HCT116 (cell line): ENCODE data around the gene GPC5.

ENCODE experiments used
- CBX3 ChIP-seq: IDR thresholded peaks from 2 replicates; pipeline ENCODE4 v1.6.1; 2012; ENCODE audit warnings: low read depth
- CEBPB ChIP-seq: IDR thresholded peaks from 2 replicates; pipeline ENCODE4 v1.6.1; 2012; ENCODE audit warnings: low read depth
- EZH2 ChIP-seq: fragments of 200-600 bp; sonication (generic); IDR thresholded peaks from 2 replicates; pipeline ENCODE4 v1.6.1; 2017; ENCODE audit warnings: antibody characterized with exemption, mixed run types
- EZH2phosphoT487 ChIP-seq: fragments of 200-600 bp; IDR thresholded peaks from 2 replicates; pipeline ENCODE4 v1.6.1; 2018; ENCODE audit warnings: antibody characterized with exemption, borderline replicate concordance
- POLR2A ChIP-seq: IDR thresholded peaks from 2 replicates; pipeline ENCODE4 v1.7.0; 2011; ENCODE audit warnings: borderline replicate concordance; ENCODE audit not compliant: insufficient read depth, insufficient read length; ENCODE audit errors: extremely low read depth
- POLR2AphosphoS5 ChIP-seq: IDR thresholded peaks from 2 replicates; pipeline ENCODE4 v1.6.1; 2011; ENCODE audit warnings: mild to moderate bottlenecking, low read depth, low read length, moderate library complexity
- RAD21 ChIP-seq: IDR thresholded peaks from 2 replicates; pipeline ENCODE4 v1.6.1; 2012; ENCODE audit warnings: low read depth, mild to moderate bottlenecking
- SIN3A ChIP-seq: IDR thresholded peaks from 2 replicates; pipeline ENCODE4 v1.6.1; 2012; ENCODE audit warnings: low read depth
- SP1 ChIP-seq: IDR thresholded peaks from 2 replicates; pipeline ENCODE4 v1.6.1; 2012; ENCODE audit warnings: low read depth
- SRF ChIP-seq: IDR thresholded peaks from 2 replicates; pipeline ENCODE4 v1.6.1; 2012; ENCODE audit warnings: low read depth
- YY1 ChIP-seq: IDR thresholded peaks from 2 replicates; pipeline ENCODE4 v1.6.1; 2011; ENCODE audit warnings: low read length, low read depth, moderate library complexity, mild to moderate bottlenecking; ENCODE audit not compliant: insufficient replicate concordance; ENCODE audit errors: extremely low read depth
- ZFX ChIP-seq: fragments of 450-650 bp; IDR thresholded peaks from 2 replicates; pipeline ENCODE4 v1.6.1; 2017
- TF ChIP-seq, protein P1 (sequence below), 3 experiments: fragments of 200-600 bp in 1 of 3; sonication (generic) in 1 of 3; IDR thresholded peaks in 2 of 3; conservative IDR thresholded peaks in 1 of 3; 2 replicates each; pipeline ENCODE4 v1.5.1; 2012 to 2017; ENCODE audit warnings: low read depth in 2 of 3, low read length in 2 of 3, antibody characterized with exemption in 1 of 3, borderline replicate concordance in 1 of 3, control low read depth in 1 of 3, mild to moderate bottlenecking in 1 of 3, mixed read lengths in 1 of 3, mixed run types in 1 of 3, moderate library complexity in 1 of 3; ENCODE audit not compliant: insufficient read depth in 1 of 3
- TF ChIP-seq, protein P2 (sequence below): IDR thresholded peaks from 2 replicates; pipeline ENCODE4 v1.6.1; 2012; ENCODE audit warnings: low read depth

DNA sequence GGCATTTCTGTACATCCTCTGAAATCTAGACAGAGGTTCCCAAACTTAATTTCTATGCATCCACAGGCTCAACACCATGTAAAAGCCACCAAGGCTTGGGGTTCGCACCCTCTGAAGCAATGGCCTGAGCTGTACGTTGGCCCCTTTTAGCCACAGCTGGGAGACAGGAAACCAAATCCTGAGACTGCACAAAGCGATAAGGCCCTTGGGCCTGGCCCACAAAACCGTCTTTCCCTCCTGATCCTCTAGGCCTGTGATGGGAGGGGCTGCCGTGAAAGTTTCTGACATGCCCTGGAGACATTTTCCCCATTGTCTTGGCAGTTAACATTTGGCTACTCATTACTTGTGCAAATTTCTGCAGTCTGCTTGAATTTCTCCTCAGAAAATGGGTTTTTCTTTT, 766.4 kb downstream of the GPC5 start:
- TF ChIP-seq YY1, result no peak
- TF ChIP-seq SIN3A, result no peak
- no peak for TF ChIP-seq EZH2phosphoT487
- TF ChIP-seq, protein P1, sequence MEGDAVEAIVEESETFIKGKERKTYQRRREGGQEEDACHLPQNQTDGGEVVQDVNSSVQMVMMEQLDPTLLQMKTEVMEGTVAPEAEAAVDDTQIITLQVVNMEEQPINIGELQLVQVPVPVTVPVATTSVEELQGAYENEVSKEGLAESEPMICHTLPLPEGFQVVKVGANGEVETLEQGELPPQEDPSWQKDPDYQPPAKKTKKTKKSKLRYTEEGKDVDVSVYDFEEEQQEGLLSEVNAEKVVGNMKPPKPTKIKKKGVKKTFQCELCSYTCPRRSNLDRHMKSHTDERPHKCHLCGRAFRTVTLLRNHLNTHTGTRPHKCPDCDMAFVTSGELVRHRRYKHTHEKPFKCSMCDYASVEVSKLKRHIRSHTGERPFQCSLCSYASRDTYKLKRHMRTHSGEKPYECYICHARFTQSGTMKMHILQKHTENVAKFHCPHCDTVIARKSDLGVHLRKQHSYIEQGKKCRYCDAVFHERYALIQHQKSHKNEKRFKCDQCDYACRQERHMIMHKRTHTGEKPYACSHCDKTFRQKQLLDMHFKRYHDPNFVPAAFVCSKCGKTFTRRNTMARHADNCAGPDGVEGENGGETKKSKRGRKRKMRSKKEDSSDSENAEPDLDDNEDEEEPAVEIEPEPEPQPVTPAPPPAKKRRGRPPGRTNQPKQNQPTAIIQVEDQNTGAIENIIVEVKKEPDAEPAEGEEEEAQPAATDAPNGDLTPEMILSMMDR (IDR thresholded peaks at IDR 0.05 in 2 of 3, conservative IDR thresholded peaks at IDR 0.05 in 1 of 3; ENCODE audit: borderline replicate concordance in 1 of 3, insufficient read depth in 1 of 3, low read depth in 2 of 3, low read length in 2 of 3), result no peak
- TF ChIP-seq POLR2A, result no peak
- TF ChIP-seq ZFX, result no peak
- TF ChIP-seq EZH2, result no peak
- no peak for TF ChIP-seq CEBPB
- TF ChIP-seq SRF, result no peak
- no peak for TF ChIP-seq RAD21
- TF ChIP-seq SP1, result no peak
- TF ChIP-seq, protein P2, sequence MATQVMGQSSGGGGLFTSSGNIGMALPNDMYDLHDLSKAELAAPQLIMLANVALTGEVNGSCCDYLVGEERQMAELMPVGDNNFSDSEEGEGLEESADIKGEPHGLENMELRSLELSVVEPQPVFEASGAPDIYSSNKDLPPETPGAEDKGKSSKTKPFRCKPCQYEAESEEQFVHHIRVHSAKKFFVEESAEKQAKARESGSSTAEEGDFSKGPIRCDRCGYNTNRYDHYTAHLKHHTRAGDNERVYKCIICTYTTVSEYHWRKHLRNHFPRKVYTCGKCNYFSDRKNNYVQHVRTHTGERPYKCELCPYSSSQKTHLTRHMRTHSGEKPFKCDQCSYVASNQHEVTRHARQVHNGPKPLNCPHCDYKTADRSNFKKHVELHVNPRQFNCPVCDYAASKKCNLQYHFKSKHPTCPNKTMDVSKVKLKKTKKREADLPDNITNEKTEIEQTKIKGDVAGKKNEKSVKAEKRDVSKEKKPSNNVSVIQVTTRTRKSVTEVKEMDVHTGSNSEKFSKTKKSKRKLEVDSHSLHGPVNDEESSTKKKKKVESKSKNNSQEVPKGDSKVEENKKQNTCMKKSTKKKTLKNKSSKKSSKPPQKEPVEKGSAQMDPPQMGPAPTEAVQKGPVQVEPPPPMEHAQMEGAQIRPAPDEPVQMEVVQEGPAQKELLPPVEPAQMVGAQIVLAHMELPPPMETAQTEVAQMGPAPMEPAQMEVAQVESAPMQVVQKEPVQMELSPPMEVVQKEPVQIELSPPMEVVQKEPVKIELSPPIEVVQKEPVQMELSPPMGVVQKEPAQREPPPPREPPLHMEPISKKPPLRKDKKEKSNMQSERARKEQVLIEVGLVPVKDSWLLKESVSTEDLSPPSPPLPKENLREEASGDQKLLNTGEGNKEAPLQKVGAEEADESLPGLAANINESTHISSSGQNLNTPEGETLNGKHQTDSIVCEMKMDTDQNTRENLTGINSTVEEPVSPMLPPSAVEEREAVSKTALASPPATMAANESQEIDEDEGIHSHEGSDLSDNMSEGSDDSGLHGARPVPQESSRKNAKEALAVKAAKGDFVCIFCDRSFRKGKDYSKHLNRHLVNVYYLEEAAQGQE, result no peak
- no peak for TF ChIP-seq CBX3
- no peak for TF ChIP-seq POLR2AphosphoS5
